ENCODE data around the gene PHOX2A.

PHOX2A gene

GRCh38 chr11:72233056-72233772 lies 10.8 kb downstream of the PHOX2A start:
- no peak for DNase-seq

- no peak for DNase-seq
Measured at GRCh38 chr11:72232260-72233055, 11.5 kb downstream of the PHOX2A start.

GRCh38 chr11:72231396-72232259 lies 12.3 kb downstream of the PHOX2A start:
- no peak for DNase-seq

GRCh38 chr11:72230764-72231365 lies 13.1 kb downstream of the PHOX2A start:
- DNase-seq: no peak

- DNase-seq: no peak
Measured at GRCh38 chr11:72229925-72230763, 13.8 kb downstream of the PHOX2A start.

- no peak for DNase-seq
Measured at GRCh38 chr11:72229336-72229924, 14.5 kb downstream of the PHOX2A start.

- DNase-seq: no peak
Measured at GRCh38 chr11:72228844-72229231, 15.1 kb downstream of the PHOX2A start.

- DNase-seq: peak; percentile 26
Measured at GRCh38 chr11:72228229-72228843, 15.6 kb downstream of the PHOX2A start.

GRCh38 chr11:72227316-72228228 lies 16.4 kb downstream of the PHOX2A start:
- DNase-seq: peak; percentile 89

GRCh38 chr11:72226701-72227100 lies 17.3 kb downstream of the PHOX2A start:
- DNase-seq: no peak

GRCh38 chr11:72225411-72225951 lies 18.5 kb downstream of the PHOX2A start:
- no peak for DNase-seq

GRCh38 chr11:72224564-72225410 lies 19.2 kb downstream of the PHOX2A start, which contains the start of gene INPPL1:
INPPL1 (plus strand) TSS chr11:72224767; CDS start chr11:72224985, 218 bp downstream.
- DNase-seq: no peak

GRCh38 chr11:72223615-72224563 lies 20.1 kb downstream of the PHOX2A start:
- peak; percentile 79 for DNase-seq

- DNase-seq: peak; percentile 94
Measured at GRCh38 chr11:72222907-72223614, 20.9 kb downstream of the PHOX2A start.

GRCh38 chr11:72222106-72222891 lies 21.7 kb downstream of the PHOX2A start:
- peak; percentile 18 for DNase-seq

Measured in NCI-H510A (cell line).